IPS-18c (cell line): ENCODE measurements around the gene ZIC5.

Experiments used
- H3K4me3 ChIP-seq: 2 replicates; pipeline ENCODE4 v1.7.0; 2013; ENCODE audit warnings: low read depth, mild to moderate bottlenecking, low read length, moderate library complexity; ENCODE audit not compliant: insufficient read depth
- H3K9me3 ChIP-seq: one replicate; pipeline ENCODE4 v1.6.1; 2013; ENCODE audit warnings: mild to moderate bottlenecking, low read length, moderate library complexity; ENCODE audit not compliant: control insufficient read depth, insufficient read depth

ZIC5 gene

DNA sequence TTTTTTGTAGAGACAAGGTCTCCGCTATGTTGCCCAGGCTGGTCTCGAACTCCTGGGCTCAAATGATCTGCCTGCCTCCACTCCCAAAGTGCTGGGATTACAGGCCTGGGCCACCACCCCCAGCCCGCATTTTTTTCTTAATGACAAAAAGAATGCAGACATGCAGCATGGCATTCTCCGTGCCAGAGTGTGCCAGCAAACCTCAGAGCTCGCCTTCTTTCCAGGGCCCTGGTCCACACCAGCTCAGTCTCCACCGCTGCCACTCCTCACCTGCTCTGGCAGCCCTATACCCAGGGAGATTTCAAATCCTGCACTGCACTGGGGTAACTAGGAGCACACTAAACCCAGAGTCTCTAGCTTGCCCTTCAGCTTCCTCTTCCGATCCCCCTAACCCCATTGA, 41.7 kb downstream of the ZIC5 start:
- H3K9me3 ChIP-seq: peaks cover 2% of the 10 kb centered on the region

DNA sequence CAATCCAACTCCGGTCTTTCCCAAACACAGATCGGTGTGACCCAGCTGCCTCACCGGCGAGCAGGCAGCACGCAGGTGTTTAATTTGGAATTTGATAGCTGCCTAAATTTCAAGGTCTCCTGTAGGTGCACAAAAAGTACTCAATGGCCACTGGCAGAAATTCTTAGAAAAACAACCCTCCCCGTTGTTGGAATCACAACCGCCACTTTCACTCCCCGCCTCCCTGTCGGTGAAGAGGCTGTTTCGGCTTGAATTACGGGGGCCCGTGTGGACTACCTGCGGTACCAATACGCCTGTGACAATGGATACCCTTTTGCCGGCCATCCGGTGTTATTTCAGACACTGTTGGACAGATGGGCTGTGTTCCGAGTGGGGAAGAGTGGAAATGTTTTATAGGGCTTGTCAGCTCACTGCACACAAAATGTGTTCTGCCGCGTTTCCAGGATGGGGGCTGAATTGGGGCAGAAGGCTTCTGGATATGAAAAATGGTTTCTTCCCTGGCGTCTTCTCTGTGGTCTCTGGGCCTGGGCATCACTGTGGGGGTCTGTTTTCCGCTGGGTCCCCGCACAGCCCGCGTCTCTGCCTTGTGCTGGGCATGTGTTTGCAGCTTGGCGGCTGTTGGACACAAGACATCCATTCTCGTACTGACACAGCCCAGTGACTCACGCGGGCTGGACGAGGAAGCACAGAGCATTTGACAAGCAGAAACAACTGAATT, 45.4 kb downstream of the ZIC5 start:
- no peaks in the 10 kb centered on the region for H3K9me3 ChIP-seq
- H3K4me3 ChIP-seq: no peak overlapping the region

More for the DNA sequence above, 41.7 kb downstream of the ZIC5 start:
- no peak overlapping the region for H3K4me3 ChIP-seq

- H3K9me3 ChIP-seq: no peaks in the 10 kb centered on the region
- H3K4me3 ChIP-seq: no peak overlapping the region
Observed at GRCh38 chr13:99923877-99924582, 47.5 kb downstream of the ZIC5 start.

DNA sequence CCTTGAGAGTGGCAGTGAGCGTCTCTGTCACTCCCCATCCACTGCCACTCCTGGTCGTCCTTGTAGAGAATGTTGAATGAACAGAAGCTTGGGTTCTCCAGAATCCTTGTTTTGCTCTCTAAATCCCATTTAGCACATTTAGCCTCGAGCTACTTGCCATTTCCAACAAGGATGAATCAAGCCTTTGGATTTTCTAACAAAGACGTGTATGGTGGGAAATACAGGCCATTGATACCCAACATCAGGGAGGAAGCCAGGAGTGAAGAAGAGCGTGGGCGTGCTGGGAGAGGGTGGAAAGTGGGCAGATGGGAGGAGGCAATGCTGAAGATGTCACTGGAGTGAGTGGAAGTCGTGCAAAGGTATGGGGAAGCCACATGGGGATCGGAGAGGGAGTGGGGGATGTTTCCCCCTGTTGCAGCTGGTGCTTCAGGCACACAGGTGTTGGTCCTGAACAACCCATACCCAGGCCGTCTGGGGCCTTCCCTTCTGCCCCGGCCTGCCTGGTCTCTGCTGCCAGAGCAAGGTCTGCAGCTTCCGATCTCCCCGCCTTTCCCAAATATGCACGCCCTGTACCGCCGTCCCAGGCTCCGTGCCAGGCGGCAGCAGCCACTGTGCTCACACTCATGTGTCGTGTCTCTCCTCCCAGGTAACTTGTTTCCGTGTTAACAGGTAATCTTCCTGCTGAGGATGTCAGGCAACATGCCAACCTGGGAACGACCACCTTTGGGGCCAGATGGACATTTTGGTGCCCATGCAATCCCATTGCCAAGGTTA, 48.7 kb downstream of the ZIC5 start:
- no peak overlapping the region for H3K4me3 ChIP-seq
- H3K9me3 ChIP-seq: no peaks in the 10 kb centered on the region

DNA sequence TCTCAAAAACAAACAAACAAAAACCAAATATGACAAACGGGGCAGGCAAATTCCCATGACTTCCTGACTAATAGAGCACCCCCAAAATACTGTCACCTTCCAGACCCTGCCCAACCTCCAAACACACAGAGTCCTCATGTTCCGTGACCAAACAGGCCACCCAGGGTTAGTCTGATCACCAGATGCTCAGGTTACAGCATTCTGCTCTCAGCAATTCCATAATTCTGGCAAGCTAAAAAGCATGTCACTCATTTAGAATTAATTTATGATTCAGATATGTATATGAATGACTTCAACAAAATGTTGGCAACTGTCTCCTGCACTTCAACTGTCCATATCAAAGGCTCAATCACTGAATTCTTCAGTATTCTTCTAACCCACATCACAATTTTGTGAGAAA, 52.4 kb downstream of the ZIC5 start:
- no peaks in the 10 kb centered on the region for H3K9me3 ChIP-seq
- no peak overlapping the region for H3K4me3 ChIP-seq

- no peaks in the 10 kb centered on the region for H3K9me3 ChIP-seq
Observed at GRCh38 chr13:99916366-99917103, 55.0 kb downstream of the ZIC5 start.

DNA sequence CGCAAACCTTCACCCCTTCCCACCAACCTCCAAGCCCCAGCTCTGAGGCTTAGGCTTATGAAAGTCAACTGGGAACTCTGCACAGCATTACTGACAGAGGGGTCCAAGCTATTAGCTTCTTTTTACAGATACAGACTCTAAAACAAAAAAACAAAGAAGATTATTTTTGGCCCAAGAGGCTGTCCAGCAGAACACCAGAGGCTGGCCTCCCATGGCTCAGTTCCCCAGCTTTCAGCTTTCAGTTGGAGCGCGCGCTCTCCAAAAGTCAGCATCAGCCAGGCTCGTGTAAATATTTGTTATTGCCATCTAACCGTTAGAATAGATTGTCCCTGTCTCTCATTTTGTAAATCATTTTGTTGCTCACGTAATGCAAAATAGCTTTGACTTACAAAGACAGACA, 58.4 kb downstream of the ZIC5 start:
- no peaks in the 10 kb centered on the region for H3K9me3 ChIP-seq
- H3K4me3 ChIP-seq: no peak overlapping the region

More at GRCh38 chr13:99916366-99917103, 55.0 kb downstream of the ZIC5 start:
- H3K4me3 ChIP-seq: no peak overlapping the region
